NCI-H524 (cell line): ENCODE measurements around the gene ENPP7.
A peak's percentile ranks its signal among the peaks of the same experiment; 100 is the strongest.
"Not testable (repeated sequence)": the region's sequence is repeated elsewhere in the genome, so short reads cannot be mapped to it uniquely, and the experiment has no call there.

Experiments
- DNase-seq, 2 experiments: peaks; one replicate each; lab custom pipeline; 2025; lab: John Stamatoyannopoulos, UW

Gene ENPP7

GRCh38 chr17:79749156-79749815 is 18.5 kb downstream of the ENPP7 start:
- DNase-seq, result peak in 1 of 2 experiments; percentile 53

- DNase-seq, result no peak
Observed at GRCh38 chr17:79749958-79750357, 19.2 kb downstream of the ENPP7 start.

- no peak for DNase-seq
Observed at GRCh38 chr17:79750650-79751545, 20.2 kb downstream of the ENPP7 start.

- DNase-seq, result no peak
Observed at GRCh38 chr17:79752175-79752574, 21.4 kb downstream of the ENPP7 start.

GRCh38 chr17:79754370-79754769 is 23.6 kb downstream of the ENPP7 start:
- no peak for DNase-seq

- not testable (repeated sequence) for DNase-seq
Observed at GRCh38 chr17:79754903-79755302, 24.2 kb downstream of the ENPP7 start.

- no peak for DNase-seq
Observed at GRCh38 chr17:79755591-79755990, 24.8 kb downstream of the ENPP7 start.

GRCh38 chr17:79757140-79757745 is 26.5 kb downstream of the ENPP7 start:
- DNase-seq, result no peak

- no peak for DNase-seq
Observed at GRCh38 chr17:79758271-79758670, 27.5 kb downstream of the ENPP7 start.

- DNase-seq, result no peak
Observed at GRCh38 chr17:79760197-79760906, 29.6 kb downstream of the ENPP7 start.

- DNase-seq, result peak in 1 of 2 experiments; percentile 59
Observed at GRCh38 chr17:79761894-79762589, 31.3 kb downstream of the ENPP7 start.

- DNase-seq, result no peak
Observed at GRCh38 chr17:79765708-79766107, 35.0 kb downstream of the ENPP7 start.

GRCh38 chr17:79769570-79770506 is 39.1 kb downstream of the ENPP7 start:
- DNase-seq, result no peak

GRCh38 chr17:79771276-79771675 is 40.5 kb downstream of the ENPP7 start:
- DNase-seq, result no peak

GRCh38 chr17:79772726-79773125 is 42.0 kb downstream of the ENPP7 start:
- DNase-seq, result not testable (repeated sequence)

GRCh38 chr17:79774561-79774975 is 43.8 kb downstream of the ENPP7 start:
- DNase-seq, result no peak

GRCh38 chr17:79775632-79776031 is 44.9 kb downstream of the ENPP7 start:
- DNase-seq, result no peak

GRCh38 chr17:79776376-79777119 is 45.8 kb downstream of the ENPP7 start:
- DNase-seq, result no peak

- DNase-seq, result peak; percentile 77 to 85
Observed at GRCh38 chr17:79777120-79777893, 46.6 kb downstream of the ENPP7 start.
